ENCODE data around the gene CRABP2.

Gene CRABP2

DNA sequence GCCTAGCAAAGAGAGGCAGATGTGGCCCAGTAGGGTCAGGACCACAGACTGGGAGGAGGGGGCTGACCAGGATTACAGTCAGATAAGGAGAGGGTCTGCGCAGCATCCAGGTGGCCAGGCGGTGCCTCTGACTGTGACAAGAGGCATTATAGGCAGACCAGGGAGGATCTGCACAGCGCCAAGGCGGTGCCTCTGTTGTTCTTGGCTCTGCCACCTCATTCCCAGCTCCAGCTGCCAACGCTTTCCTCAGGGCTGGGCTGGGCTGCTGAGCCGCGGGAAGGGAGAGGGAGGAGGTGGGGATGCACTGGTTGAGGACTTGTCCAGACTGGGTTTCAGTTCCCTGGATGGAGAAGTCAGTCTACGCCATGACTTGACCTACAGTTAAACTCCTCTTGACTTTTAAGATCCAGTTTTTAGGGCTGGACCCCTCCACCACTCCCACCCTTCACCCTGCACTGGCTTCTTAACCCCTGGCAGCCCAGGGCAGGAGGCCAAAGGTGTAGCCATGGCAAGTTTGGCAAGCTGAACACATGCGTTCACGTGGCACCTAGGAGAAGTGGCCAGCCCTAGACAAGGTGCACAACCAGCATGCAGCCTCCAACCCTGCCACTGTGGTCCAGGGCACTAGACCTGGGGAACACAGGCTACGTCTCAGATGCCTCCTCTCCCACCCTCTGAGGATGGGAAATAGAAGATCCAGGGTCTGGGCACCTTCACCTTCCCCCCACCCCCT is 4.5 kb upstream of the CRABP2 start:
- DNase-seq (ENCODE audit: low read depth in 2 of 2, low spot score in 1 of 2): no peak

DNA sequence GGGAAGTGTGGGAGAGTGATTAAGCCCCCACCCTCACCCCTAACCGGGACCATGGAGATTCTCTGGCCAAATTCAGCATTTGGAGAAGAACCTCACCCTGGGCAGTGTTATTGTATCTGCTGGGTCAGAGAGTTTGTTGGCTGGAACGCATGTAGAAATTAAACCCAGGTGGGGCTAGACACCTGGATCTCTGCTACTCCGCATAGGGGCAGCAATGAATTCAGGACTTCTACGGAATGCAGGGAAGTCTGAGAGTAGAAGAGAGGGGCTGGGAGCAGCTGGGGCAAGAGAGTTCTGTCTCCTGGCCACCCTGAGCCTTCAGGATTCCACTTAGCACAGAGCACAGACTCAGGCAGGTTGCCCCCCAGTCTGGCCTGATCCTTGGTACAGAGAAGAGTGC is 3.6 kb upstream of the CRABP2 start:
- no peak for DNase-seq (ENCODE audit: low read depth in 2 of 2, low spot score in 1 of 2)

DNA sequence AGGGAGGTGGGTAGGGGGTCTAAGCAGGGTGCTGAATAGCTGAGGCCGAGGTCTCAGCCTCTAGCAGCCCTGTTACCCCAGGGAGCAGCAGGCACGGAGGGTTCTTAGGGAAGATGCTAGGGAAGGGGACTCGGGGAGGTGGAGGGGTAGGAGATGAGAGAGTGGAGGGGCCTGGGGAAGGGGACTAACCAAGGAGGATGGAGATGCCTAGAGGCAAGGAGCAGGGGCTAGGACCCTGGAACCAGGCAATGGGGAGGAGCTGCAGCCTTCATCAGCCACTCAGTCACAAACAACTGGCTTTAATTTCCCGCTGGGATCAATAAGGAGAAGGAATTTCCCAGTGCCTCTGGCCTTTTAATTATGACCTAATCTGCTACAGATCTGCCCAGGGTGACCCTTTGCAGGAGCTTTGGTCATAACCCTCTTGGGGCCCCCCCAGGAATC is 2.9 kb upstream of the CRABP2 start:
- no peak for DNase-seq (ENCODE audit: low read depth in 2 of 2, low spot score in 1 of 2)

DNA sequence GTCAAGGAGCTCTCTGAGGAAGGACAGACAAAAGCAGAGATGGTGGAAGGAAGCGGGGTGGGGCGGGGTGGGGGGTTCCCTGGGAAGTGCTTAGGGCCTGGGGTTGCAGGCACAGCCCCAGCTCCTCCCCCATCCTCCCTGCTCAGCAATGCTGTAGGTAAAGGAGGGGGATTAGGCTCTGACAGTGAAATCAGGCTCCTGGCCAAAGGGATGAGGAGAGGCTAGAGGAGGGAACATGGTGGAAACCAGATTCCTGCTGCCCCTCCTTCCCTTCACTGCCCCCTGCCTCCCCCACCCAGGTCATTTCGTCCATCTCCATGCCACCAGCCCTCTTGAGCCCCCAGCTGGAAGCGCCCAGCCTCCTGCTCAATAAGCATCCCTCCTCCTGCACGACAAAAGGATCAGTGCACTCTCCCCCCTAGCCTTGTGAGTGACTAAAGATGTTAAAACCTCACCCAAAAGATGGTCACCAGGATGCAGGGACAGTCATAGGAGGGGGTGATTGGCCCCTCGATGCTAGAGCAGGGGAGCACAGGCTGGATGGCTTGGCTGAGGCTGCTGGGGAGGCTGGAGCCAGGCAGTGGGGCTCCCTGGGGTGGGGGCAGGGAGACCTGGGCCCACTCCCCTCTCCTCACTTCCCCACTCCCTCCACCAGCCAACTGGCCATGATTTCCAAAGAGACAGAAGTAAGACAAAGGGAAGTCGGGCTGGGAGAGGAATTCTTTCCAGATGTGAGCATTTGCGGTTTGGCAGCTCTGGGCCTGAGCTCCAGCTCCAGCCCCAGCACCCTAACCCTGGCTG is 2.2 kb upstream of the CRABP2 start:
- no peak for DNase-seq (ENCODE audit: low read depth in 2 of 2, low spot score in 1 of 2)

DNA sequence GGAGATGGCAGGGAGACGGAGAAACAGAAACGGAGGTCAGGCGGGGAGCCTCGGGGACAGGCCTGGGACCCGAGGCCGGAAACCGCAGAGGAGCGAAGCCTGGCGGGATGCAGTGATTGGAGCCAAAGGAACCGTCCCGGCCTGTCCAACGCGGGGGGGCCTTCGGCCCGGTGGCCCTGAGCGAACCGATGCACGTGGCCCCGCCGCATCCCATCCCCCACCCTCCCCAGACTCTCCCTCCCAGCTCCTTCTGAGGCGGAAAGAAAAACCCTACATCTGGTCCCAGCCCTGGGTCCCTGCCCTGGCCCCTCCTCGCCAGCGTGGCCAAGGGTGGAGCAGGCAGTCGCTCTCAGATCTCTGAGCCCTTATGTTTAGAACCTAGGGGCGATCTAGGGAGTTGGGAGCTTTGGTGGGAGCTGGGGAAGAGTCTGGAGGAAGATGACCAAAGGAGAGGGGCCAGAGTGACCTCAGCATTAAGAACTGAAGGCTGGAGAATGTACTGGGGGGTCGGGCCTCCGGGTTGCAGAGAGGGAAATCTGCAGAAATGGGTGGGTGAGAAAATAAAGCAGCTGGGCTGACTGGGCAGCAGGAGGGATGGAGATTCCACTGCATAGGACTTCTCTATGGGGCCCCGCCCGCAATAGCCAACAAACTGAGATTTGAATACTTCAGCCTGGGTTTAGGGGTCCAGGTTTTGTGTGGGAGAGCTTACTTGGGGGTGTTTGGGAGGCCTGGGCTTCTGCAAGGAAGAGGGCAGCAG is 1.5 kb upstream of the CRABP2 start:
- no peak for DNase-seq (ENCODE audit: low read depth in 2 of 2, low spot score in 1 of 2)

DNA sequence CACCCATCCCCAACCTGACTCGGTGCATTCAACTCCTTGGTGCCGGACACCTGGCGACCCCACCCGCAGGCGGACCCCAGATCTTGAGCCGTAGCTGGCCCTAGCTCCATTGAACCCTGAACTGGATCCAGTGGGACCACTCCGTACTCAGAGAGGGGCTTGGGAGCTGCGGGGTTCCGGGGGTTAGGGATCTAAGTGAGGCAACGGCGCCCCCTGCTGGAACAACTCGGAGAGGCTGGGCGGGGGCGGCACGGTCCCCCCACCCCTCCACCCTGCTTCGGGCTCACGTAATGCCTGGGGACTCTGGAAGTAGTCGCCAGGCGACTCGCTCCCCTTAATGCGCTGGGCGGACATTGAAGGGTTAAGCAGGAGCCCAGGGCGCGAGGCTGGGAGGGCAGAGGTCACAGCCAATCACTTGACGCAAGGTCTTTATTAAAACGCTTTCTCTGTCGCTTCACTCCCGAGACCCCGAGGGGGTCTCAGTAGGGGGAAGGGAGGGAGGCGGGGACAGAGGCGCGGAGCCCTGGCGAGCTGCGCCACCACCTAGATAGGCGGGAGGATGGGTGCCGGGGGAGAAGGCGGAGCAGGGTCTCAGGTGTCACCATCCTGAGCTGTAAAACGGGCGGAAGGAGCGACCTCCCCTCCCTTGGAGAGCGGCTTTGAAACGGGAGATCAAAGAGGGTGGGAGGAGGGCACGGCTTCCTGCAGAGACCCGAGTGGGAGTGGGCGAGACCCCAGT is 704 bp upstream of the CRABP2 start:
- peak in 1 of 2 donors; percentile 60 for DNase-seq (ENCODE audit: low read depth in 2 of 2, low spot score in 1 of 2)

DNA sequence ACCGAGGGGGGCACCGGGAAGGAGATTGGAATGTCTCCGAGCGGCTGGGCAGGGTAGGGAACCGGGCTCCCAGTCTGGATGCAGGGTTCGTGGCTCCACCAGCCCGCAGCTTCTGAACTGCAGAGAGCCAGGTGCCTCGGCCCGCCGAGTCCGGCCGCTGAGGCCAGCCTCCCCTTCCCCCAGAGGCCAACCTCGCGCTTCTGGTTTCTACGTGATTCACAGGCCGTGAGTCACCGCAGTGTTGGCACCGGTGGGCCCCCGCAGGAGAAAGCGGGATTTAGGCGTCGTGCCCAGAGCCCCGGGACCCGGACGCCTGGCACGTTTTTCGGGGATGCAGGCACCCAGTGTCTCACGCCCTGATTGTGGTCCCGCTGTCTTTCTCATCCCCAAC is 458 bp downstream of the CRABP2 start:
- no peak for DNase-seq (ENCODE audit: low read depth in 2 of 2, low spot score in 1 of 2)

DNA sequence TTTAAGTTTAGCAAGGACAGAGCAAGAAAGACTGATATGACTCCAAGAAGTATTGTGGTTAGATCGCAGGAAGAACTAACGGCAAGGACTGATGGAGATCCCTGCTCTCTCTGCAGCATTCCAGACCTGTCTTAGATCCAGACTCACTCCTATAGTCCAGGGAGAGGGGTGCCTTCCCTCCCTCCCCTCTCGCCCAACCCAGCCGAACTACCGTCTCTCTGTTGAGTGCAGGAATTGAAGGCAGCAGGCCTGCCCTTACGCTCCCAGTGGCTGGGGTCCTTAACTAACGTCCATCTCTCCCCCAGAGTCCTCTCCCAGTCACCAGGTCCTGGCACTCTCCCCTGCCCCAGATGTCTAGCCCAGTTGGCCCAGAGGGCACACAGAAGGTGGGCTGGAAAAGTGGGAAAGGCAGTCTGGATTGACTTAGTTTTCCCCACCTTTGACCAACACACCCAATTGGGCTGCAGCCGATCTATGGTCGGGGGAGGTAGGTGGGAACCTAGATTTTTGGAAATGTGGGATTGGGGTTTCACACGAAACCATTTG is 1.1 kb downstream of the CRABP2 start:
- DNase-seq (ENCODE audit: low read depth in 2 of 2, low spot score in 1 of 2): no peak

DNA sequence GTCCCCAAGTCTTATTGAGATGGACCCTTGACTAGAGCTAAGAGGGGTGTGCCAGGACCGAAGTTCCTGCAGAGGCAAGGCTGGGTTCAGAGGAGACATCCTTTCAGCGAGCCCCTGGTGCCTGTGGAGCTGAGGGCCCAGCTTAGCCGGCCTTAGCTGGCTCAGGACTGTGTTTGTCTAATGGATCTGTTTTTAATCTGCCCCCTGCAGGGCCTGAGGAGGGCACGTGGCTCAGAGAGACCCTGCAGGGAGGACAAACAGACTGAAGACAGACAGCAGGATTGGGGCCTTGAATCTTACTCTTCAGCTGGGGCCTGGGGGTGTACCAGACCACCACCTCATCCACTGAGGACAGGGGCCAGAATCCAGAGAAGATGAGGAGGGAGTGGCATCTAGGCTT is 1.6 kb downstream of the CRABP2 start:
- no peak for DNase-seq (ENCODE audit: low read depth in 2 of 2, low spot score in 1 of 2)

DNA sequence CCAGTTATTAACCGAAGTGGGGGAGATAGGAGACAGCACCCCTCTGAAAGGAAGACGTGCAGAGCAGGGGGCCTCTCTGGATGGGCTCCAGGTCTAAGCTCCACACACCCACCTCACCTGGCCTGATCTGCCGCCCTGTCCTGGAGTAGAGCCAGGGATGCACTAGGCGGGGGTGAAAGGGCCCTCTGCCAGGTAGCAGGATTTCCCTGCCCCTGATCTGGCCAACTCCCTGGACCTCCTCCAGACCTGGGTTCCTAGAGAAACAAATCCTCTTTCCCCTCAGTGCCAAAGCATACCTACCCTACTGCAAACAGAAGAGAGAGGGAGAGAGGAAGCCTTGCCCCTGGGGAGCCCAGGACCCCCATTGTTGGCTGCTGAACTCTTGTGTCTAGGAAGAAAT is 2.0 kb downstream of the CRABP2 start:
- DNase-seq (ENCODE audit: low read depth in 2 of 2, low spot score in 1 of 2): no peak

DNA sequence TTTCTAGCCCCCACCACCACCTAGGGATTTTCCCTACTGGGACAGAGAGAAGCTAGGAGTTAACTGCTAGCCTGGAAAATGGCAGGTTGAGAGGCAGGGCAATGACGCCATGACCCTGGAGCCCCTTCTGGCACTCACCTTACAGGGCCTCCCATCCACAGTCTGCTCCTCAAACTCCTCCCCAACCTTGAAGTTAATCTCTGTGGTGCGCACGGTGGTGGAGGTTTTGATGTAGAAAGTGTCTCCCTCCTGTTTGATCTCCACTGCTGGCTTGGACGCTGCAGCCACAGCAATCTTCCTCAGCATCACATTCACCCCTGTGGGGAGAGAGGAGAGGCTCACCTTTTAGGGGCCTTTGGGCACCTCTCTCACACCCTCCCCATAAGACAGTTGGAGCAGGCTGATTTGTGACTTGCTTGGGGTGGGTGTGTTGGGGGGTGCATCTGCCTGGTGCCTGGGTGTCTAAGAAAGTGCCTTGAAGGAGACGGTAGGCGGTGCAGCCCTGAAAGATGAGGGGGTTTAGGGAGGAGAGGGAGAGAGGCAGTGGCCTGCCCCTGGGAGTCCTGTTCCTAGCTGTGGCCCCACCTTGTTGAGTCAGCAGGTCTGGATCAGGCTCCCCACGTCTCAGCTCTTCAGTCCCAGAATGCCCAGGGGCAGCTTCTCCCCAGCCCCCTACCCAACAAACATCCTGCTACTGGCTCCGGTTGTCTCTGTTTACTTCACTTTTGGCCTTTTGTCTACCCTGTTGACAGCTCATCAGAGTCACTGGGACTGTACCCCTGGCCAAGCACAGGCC is 4.4 kb downstream of the CRABP2 start:
- DNase-seq (ENCODE audit: low read depth in 2 of 2, low spot score in 1 of 2): no peak

DNA sequence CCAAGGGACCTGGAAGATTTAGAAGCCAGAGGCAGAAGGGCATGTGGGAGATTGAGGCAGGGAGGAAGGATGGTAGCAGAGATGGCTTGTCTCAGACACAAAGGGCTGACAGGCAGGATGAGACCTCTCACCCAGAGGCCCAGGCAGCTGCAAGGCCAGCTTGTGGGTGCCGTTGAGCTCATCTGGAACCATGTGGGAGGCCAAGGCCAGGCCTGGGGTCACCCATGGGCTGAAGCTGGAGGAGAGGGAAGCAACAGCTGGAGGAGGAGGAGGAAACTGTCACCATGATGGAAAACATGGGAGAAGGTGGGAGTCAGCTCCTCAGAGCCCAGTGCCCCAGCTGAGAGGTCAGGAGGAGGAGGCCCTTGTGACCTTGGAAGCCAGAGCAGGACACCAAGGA is 6.4 kb downstream of the CRABP2 start:
- no peak for DNase-seq (ENCODE audit: low read depth in 2 of 2, low spot score in 1 of 2)

DNA sequence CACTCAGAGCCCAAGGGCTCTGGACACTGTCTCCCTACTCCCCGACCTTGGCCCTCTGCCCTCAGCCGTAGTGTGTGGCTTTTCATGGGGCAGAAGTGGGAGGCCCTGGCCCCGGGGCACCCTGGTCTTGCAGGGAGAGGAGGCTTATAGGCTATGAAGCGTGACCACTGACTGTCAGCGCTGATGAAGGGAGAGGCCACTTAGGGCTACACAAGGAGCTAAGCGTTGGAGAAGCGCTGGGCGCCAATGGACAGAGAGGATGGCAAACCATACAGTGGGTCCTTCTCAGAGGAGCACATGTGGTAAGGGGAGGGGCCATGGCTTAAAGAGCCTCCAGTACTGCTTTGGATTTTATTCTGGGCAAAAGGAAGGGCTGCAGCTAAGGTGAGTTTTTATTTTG is 7.9 kb downstream of the CRABP2 start:
- DNase-seq (ENCODE audit: low read depth in 2 of 2, low spot score in 1 of 2): no peak

DNA sequence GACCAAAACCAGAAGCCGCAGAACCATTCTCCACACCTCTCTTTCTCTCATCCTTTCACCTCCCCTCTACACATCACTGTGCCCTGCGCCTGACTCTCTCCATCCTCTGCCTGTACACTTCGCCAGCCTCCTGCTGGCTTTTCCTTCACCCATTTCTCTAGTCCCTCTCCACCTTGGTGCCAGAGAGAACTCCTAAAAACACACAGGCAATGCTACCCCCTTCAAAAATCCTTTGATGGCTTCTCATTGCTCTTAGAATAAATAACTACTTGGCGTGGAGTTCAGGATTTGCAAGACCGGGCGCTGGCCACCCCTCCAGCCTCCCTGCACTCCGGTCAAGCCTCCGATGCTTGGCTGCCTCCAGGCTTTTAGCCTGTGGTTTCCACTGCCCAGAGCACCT is 8.6 kb downstream of the CRABP2 start:
- no peak for DNase-seq (ENCODE audit: low read depth in 2 of 2, low spot score in 1 of 2)

DNA sequence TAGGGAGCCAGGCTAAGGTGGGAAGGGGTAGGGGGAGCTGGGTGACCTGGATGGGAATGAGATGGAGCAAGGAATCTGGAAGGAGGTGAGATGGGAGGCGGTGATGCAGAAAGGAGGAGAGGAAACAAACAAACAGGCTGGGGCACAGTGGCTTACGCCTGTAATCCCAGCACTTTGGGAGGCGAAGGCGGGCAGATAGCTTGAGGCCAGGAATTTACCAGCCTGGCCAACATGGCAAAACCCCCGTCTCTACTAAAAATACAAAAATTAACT is 10.8 kb downstream of the CRABP2 start:
- no peak for DNase-seq (ENCODE audit: low read depth in 2 of 2, low spot score in 1 of 2)

DNA sequence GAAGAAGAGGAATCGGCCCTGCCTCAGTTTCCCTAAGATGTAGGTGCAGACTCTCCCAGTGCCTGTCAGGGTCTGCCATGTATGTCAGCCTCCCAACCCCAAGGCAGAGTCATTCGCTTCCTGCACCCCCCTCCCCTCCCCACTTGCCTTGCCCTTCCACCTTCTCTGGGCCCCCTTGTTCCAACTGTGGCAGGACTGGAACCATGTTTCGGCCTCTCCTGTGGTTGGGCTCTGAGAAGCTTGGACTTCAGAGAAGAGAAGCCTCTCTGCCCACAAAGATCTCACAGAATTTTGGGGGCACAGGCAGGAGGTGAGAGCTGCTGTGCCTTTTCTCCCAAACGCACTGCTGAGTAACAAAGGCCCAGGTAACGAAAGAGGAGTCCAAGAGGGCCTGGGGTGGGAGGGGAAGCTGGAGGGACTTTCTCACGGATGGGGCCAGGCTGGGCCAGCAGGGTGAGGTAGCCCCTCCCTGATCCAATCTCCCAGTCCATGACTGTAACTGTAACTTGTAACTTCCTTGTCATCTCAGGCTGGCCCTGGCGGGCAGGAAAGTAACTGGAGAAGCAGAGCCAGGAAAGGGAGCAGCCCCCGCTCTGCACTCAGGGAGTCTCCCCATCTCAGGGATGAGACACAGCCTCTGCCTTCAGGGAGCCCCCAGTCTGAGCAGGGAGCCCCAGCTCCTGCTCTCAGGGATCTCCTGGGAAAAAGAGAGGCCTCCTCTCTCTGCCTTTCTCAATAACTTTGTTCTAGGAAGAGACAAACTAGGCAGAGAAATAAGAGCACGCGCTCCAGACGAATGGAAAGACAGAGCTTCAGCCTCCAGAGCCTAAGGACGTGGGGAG is 11.3 kb downstream of the CRABP2 start:
- no peak for DNase-seq (ENCODE audit: low read depth in 2 of 2, low spot score in 1 of 2)

DNA sequence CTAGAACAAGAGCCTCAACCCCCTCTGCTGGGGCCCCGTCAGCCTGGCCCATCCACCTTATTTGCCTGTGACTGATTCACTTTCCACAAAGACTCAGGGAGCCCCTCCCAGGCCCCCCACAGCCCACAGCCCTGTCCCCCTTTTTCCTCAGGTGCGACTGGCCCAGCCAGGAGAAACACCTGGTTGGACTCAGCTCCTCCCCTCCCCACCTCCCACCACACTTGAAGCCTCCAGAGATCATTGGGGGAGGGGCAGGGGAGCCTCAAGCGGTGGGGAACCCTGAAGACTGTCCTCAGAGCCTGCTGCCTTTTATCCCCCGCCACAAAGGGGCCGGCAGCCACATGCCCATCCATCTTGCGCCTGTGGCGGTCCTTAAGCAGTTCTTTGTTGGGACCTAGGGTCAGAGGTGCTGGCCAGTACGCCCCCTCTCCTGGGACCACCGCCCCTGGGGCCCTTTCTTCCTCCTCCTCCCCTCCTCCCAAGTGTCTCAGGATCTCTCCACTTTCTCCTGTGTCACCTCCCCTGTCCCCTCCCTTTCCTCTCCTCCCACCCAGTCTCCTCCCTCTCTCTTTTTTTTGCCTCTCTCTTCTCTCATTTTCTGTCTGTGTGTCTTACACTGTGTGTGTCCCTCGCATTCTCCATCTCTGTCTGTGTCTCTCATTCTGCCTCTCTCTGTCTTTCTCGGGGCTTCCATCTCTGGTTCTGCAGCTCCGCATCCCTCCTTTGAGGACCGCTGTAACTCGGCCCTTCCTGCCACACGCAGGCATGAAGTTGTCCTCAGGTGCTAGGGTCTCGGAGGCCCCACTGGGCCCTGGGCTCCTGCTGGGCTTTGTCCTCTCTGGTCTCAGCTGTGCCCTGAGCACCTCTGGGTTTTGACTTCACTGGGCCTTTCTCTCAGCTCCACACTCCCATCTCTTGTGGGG is 12.2 kb downstream of the CRABP2 start:
- no peak for DNase-seq (ENCODE audit: low read depth in 2 of 2, low spot score in 1 of 2)

DNA sequence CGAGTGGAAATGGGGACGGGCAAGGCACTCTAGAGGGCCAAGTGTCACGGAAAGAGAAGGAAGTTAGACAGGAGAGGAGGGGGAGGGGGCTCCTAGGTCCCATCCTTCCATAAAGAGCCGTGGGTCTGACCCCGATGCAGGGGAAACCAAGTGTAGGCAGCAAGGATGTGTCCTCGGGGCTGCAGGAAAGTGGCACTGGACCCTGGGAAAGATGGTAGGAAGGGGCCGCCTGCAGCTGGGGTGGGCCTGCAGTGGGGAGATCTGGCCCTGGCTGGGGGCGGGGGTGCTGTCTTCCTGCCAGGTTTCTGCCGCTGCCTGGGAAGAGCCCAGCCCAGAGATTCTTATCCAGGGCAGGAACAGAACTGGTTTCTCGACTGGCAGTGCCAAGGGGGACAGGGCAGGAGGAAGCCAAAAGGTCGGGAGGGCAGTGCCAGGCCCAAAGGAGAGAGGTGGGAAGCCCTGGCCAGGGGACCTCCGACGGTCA is 12.9 kb downstream of the CRABP2 start:
- no peak for DNase-seq (ENCODE audit: low read depth in 2 of 2, low spot score in 1 of 2)
